Fibroblast of skin of left quadriceps (primary cell): ENCODE measurements around the gene USP25.

Source experiments
- DNase-seq, 2 experiments: peaks; one replicate each; pipeline ENCODE4 v3.0.0-alpha.2; 2013; ENCODE audit warnings: low read depth in 2 of 2

Gene USP25

DNA sequence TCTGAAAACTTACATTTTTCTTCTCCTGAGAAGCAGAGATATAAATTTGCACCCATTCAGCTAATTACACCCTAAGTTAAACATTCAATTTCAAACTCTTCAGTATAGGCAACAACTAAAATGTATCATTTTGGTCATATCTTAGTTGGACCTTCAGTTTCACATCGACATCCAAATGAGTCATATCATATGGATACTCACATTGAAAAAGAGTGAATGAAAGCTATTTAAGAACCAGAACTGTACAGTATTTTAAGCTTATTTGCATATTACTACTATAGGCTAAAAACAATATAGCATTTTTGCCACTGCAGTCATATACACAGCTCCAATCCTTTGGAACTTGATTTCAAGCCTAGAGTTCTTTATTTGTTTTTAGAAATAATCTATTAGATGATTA lies 33.6 kb downstream of the USP25 start:
- no peak for DNase-seq

- DNase-seq, result no peak
Observed at GRCh38 chr21:15764878-15765277, 35.1 kb downstream of the USP25 start.

GRCh38 chr21:15766952-15767603 lies 37.3 kb downstream of the USP25 start:
- no peak for DNase-seq

DNA sequence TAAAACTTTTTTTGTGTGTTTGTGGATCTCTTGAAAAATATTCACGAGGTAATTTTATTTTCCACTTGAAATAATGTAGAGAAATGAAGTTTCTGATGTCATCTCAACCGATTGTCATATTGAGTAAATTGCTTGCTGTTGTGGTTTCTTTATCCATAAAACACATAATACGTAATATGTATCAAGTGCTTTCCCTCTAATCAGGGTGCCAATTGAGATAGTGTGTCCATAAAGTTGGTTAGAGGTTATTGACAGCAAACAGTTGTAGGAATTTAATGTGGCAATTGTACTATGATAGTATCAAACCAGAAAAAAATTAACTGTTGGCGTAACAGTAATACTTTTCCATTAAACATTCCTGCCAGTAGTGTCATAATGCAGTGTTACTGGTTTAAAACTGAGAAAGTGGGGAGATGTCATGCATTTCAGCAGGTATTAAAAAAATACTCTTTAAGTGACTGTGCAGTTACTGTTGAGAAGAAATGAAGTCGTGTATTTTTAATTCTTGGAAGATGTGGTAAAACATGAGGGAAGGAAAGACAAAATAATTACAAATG lies 38.3 kb downstream of the USP25 start:
- no peak for DNase-seq

DNA sequence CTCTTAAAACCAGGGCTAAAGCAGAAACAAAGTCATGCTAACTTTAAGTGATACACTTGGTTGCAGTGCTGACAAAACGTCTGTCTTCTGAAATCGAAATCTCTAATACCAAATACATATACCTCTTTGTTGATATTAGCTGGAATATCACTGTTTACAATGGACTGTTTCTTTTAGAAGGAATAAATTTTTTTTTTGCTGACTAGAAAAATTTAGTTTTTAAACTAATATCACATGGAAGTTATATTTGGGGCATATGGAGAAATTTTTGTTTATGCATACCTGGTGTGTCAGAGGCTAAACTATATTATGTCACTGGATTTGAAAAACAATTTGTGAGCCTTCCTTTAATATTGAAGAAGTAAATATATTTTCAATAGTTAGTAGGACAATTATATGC lies 39.1 kb downstream of the USP25 start:
- no peak for DNase-seq

GRCh38 chr21:15771311-15771710 lies 41.5 kb downstream of the USP25 start:
- DNase-seq, result no peak

DNA sequence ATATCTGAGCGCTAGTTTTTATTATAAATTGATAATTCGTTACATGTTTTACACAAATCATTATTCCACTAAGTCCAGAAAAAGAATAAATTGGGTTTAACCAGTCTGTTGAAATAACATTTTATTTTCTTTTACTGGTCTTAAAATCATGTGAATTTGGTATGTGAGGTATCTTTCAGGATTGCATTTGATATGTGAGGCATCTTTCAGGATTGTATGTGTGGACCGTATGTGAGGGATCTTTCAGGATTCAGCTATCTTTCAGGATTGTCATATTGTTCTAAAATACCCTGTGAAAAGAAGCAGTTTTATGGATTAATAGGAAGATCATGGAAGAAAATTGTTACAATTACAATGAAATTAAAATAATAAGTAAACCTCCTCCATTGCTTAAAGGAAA lies 42.9 kb downstream of the USP25 start:
- no peak for DNase-seq

DNA sequence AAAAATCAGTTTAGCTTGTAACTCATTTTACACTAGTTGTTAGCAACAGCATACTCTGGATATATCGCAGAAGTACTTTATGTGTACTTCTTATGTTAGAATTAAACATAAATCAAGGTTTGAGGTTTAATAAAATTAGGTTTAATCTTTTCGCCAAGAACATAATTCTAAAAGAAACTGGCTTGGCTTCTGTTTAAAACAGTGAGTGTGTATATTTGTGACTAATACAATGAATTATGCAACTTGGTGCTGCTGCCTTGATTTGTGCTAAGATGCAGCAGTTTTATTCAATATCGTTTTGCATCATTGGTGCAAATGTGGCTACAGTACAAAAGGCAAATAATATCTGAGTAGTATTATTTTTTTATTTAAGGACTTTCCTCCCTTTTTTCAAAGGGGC lies 44.8 kb downstream of the USP25 start:
- peak; percentile 72 to 75 for DNase-seq

- DNase-seq, result no peak
Observed at GRCh38 chr21:15775291-15775690, 45.5 kb downstream of the USP25 start.

GRCh38 chr21:15775981-15776380 lies 46.2 kb downstream of the USP25 start:
- DNase-seq, result peak; percentile 72 to 73

- no peak for DNase-seq
Observed at GRCh38 chr21:15776818-15777217, 47.0 kb downstream of the USP25 start.

GRCh38 chr21:15781986-15782385 lies 52.2 kb downstream of the USP25 start:
- no peak for DNase-seq

DNA sequence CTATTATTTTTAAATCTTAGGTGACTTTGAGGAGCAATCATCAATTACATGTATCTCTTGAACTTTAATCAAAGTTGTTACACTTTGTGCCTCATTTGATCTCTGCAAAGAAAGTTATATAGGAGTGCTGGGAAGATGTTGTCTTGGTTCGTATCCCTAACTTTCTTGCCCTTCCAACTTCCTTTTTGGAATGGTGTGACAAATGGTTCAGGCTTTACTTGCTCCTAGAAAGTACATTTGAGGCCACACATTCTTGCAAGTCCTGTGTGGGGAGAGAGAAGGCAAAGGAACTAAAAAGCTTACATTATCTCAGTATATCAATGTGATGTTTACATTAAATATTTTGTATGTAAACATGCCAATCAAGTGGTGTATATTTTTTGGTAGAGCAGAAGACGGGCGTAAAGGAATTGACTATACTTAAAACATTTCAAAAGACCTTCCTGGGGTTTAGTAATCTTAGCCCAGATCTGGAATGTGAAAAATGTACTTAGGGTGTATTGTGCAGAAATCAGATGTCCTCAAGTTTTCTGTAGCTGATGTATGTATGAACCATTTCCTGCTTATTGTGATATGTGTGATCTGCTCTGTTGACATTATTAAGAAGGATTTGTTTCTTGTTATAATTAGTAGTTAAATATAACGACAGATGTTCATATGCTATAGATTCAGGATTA lies 59.2 kb downstream of the USP25 start:
- DNase-seq, result peak; percentile 47 to 50

DNA sequence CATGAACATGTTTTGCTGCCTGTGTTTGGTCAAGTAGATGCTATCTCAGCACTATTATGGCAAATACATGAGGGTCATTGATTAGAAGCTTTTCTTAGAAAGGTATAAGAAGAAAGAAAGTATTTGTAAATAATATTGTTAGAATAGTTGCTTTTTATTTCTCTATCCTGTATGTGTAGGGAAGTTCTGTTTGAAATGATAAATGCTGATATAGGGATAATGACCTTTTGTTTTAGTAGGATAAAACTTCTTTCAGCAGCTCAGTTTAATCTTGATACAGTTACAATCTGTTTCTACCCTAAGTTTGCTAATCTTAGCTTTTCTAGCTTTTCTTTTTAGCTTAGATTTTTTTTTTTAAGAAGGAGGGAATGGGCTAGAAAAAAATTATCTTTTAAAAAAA lies 63.3 kb downstream of the USP25 start:
- DNase-seq, result no peak

GRCh38 chr21:15793550-15794235 lies 63.9 kb downstream of the USP25 start:
- DNase-seq, result peak; percentile 39 to 41

DNA sequence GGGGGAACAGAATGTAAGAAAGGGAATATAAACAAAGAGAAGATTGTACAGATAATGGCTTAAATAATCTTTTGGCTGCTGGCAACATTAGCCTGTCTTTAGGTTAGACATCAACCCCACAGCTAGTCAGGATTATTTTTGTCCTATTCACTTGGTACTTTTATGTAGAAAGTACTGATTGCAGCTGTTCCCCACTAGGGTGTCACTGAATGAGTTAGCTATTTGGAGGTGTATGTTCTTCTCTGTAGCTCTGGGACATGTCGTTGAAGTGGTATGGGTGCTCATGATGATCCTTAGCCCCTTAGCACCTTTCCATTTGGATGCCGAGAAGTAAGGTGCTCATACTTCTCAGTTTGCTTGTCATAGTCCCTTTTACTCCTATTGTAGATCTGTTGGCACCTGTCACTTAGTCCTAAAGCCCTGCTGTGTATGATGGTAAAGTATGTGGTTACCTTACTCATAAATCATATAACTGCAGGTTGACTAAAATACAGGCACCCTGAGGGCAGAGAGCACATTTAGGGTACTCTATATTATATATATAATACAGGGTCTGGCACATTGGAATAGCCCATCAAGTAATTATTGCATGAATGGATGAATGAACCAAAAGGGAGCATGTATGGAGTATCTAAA lies 64.6 kb downstream of the USP25 start:
- no peak for DNase-seq

- no peak for DNase-seq
Observed at GRCh38 chr21:15795533-15795932, 65.8 kb downstream of the USP25 start.

DNA sequence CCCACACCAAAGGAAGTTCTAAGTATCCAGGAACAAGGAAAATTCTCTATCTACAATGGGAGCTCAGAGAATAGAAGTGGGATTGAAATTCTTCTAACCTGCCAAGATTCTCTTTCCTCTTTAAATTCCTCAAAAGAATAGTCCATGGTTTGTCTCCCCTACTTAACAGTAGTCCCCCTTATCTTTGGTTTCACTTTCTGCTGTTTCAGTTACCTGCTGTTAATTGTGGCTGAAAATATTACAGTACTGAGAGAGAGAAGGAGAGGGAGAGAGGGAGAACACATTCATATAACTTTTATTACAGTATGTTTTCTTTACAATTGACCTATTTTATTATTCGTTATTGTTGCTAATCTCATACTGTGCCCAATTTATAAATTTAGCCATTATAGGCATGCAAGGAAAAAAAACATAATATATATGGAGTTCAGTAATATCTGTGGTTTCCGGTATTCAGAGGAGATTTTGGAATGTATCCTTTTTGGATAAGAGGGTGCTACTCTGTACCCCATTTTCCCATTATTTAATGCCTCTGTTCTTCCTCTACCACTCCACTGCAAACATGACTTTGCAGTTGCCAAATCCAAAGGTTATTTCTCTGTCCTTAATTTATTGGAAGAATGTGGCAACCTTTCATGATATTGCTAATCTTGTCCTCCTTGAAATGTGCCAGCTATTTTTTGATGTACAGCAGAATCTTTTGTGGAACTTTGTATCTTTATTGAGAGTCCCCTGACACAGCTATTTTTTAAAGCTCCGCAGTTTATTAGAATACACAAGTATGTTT lies 68.0 kb downstream of the USP25 start:
- no peak for DNase-seq

- no peak for DNase-seq
Observed at GRCh38 chr21:15801352-15801863, 71.6 kb downstream of the USP25 start.

- DNase-seq, result no peak
Observed at GRCh38 chr21:15804247-15805005, 74.6 kb downstream of the USP25 start.

GRCh38 chr21:15809065-15809464 lies 79.3 kb downstream of the USP25 start:
- no peak for DNase-seq
